Measurements from ENCODE around the gene VSX1.
A peak's percentile ranks its signal among the peaks of the same experiment; 100 is the strongest.

Gene VSX1

DNA sequence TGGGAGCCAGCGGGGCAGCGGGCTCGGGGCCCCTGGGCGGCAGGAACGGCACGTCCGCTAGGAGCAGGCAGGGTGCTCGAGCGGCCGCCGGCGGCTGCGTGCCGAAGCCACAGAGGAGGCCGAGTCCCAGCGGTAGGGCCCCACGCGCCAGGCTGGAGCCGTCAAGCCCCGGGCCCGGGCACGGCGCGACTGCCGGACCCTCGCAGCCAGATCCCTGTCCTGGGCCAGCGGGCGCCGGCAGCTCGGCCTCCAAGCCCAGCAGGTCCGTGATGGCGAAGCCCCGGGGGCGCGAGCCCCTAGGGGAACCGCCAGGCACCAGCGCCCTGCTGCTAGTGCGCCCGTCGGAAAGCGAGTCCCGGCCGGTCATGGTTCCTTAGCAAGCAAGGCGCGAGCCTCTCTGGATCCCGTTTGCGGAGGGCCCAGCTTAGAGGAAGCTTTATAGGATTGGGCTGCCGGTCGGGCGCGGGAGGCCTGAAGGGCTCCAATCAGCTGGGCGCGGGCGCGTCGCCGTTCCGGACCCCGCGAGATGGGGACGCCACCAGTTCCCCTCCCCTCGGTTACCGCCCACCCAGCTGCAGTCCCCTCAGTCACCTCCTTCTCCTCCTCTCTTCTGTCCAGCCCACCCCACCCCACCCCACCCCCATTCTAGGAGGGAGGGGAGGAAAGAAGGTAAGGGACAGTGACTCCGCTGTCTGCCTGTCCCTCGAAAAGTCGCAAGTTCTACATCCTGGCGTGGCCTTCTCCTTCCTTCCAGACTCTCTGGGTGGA is at the start of gene VSX1:
VSX1 (minus strand) TSS at position 412 of the 768 bp plus-strand sequence; CDS start at position 367, 45 bp downstream.
- FAIRE-seq (no peak), DNase-seq (ENCODE audit: extremely low spot score, insufficient read length, low read depth) (no peak)

DNA sequence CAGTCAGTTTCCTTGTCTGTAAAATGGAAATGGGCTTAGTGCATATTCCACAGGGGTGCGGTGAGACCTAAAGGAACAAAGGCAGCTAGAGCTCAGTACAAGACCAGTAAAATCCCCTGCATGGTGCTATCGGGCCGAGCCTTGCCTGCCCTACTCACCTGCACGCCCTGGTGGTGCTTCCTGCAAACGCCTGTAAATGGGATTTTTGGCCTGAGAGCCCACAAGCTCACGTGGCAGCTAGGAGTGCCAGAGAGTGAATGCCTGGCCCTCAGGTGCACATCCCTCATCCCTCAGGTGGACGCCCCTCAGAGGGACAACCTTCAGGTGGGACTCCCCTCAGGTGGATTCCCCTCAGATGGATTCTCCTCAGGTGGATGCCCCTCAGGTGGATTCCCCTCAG is 48.0 kb upstream of the VSX1 start:
- DNase-seq (ENCODE audit: extremely low spot score, insufficient read length, low read depth) (no peak), FAIRE-seq (no peak)

DNA sequence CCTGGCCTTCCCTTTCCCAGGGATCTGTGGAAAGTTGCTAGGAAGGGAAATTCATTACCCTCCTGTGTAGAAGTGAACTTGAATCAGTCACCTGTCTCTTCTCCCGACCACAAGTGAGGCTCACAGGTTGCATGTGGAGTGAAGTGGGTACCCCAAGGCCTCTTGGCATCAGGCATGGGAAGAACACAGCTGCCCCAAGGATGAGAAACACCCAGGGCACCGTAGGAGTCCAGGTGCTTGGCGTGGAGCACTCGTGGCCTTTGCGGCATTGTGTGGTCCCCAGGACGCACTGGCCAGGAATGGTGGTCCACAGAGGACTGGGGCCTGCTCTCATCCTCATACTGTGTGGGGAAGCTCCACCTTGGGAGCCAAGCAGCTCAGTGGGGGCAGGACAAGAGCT is 47.5 kb upstream of the VSX1 start:
- no peak for FAIRE-seq
- no peak for DNase-seq (ENCODE audit: extremely low spot score, insufficient read length, low read depth)

DNA sequence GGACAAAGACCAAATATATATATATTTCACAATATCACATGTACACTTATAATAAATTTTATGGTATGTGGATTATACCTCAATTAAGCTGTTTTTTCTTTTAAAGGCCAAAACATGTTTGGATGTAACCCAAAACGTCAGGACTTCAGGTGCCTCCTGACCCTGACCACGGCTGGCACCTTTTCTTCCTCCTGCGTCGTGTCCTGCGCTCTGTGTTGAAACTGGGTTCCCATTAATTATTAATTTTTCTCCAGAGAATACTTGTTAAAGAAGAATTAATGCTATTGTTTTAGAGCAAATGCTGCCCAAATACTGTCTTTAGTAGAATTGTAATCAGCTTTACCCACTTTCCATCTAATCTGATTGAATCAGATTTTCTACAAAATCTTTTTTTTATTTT is 46.7 kb upstream of the VSX1 start:
- FAIRE-seq (no peak), DNase-seq (ENCODE audit: extremely low spot score, insufficient read length, low read depth) (no peak)

DNA sequence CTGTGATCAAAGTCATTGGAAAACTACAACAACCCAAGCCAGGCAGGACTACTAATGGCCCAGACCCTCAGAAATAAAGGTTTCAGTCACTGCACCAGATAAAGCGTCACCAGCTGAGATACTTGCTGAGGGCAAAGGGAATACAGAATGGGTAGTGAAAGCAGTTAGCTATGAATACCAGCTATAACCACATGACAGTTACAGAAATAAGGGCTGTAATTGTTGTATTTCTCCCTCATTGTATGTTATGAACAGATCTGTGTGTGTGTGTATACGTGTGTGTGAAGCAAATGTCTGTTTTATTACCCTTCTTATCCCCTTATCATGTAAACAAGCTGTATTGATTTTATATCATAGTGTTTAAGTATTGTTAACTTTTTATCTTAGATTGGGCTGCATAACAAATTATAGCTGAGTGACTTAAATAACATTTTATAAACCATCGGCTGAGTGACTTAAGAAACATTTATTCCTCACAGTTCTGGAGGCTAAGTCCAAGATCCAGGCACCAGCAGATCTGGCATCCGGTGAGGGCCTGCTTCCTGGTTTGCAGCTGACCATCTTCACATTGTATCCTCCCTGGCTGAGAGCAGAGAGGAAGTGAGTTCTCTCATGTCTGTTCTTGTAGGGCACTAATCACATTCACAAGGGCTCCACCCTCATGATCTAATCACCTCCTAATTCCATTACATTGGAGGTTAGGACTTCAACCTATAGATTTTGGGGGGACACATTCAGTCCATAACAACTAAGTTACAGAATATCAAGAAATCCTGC is 46.0 kb upstream of the VSX1 start:
- FAIRE-seq = no peak
- no peak for DNase-seq (ENCODE audit: extremely low spot score, insufficient read length, low read depth)

DNA sequence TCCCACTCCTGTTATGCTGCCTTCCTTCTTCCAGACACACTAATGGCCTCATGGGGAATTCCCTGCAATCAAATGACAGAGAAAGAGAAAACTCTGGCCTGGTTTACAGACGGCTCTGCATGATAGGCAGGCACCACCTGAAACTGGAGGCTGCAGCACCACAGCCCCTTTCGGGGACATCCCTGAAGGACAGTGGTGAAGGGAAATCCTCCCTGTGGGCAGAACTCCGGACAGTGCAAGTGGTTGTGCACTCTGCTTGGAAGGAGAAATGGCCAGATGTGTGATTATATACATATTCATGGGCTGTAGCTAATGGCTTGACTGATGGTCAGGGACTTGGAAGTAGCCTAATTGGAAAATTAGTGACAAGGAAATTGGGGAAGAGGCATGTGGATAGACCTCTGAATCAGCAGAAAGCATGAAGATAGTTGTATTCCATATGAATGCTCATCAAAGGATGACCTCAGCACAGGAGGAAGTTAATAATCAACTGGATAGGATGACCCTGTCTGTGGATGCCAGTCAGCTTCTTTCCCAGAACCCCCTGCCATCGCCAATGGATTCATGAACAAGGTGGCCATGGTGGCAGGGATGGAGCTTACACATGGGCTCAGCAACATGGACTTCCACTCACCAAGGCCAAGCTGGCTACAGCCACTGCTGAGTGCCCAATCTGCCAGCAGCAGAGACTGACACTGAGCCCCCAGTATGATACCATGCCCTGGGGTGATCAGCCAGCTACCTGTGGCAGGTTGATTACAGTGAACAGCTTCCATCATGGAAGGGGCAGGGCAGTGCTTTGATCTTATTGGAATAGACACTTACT is 44.5 kb upstream of the VSX1 start:
- FAIRE-seq = no peak
- no peak for DNase-seq (ENCODE audit: extremely low spot score, insufficient read length, low read depth)

DNA sequence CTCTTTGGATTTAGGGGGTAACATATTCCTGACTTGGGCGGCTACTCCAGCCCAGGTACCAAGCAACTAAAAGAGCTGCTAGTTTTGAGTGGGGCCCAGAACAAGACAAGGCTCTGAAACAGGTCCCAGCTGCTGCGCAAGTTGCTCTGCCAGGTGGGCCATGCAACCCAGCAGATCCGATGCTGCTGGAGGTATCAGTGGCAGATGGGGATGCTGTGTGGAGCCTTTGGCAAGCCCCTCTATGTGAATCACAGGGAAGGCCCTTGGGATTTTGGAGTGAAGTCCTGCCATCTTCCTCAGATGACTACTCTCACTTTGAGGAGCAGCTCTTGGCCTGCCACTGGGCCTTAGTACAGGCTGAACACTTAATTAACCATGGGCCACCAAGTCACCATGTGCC is 43.7 kb upstream of the VSX1 start:
- no peak for DNase-seq (ENCODE audit: extremely low spot score, insufficient read length, low read depth)
- no peak for FAIRE-seq

DNA sequence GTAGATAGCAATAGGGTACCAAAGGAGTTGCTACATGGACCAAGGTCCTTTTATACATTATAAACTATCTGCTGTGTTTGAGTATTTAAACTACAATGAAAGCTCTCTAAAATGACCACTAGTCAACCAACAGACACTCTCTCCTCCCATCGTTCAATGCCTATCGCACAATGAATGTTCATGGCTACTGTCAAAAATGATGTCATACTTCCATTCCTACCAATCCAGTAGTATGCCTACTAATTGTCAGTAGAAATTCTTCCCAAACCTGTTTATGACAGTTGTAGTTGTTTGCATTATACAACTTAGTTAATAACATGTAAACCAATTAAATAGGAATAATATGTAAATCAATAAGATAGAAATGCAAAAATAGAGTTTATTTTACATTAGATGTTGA is 39.0 kb upstream of the VSX1 start:
- no peak for FAIRE-seq

DNA sequence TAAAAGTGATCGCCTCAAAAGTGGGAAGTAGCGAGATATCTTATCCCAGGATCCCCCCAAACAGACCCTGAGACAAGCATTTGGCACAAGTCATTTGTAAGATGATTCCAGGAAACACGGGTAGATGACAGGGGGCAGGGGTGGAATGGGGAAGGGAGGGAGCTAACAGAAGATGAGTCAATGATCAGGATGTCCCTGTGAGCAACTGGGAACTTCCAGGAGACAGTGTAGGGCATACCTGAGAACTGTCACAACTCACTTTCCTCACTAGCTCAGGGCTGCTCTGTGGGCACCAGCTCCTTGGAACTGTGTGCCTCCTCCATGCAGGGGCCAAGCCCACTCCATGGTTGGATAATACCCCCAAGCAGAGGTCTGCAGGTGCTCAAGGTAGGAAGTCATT is 38.5 kb upstream of the VSX1 start:
- DNase-seq (ENCODE audit: extremely low spot score, insufficient read length, low read depth) (no peak), FAIRE-seq (no peak)

More for the DNA sequence above, 39.0 kb upstream of the VSX1 start:
- DNase-seq (ENCODE audit: extremely low spot score, insufficient read length, low read depth) = no peak

DNA sequence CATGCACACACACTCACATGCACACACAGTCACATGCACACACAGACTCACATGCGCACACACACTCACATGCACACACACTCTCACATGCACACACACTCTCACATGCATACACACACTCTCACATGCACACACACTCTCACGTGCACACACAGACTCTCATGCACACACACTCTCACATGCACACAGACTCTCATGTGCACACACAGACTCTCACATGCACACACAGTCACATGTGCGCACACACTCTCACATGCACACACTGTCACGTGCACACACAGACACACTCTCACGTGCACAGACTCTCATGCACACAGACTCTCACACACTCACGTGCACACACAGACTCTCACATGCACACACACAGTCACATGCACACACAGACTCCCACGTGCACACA is 36.6 kb upstream of the VSX1 start:
- FAIRE-seq (no peak), DNase-seq (ENCODE audit: extremely low spot score, insufficient read length, low read depth) (no peak)

DNA sequence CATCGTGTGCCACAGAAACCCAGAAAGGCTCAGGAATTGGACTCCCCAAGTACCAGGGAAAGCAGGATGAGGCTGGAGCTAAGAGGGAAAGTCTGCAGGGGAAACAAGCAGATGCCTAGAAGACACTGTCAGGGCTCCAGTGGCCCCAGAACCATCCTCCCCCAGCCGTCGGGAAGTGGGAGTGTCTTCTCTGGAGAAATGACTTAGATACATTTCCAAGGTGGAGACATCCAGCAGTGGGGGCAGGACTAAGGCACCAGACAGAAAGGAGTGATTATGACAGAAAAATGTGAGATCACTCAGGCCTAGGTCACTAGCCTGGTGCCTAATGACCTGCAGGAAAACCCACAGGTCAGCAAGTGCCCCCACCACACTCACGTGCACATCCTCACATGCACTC is 36.0 kb upstream of the VSX1 start:
- no peak for FAIRE-seq
- no peak for DNase-seq (ENCODE audit: extremely low spot score, insufficient read length, low read depth)

DNA sequence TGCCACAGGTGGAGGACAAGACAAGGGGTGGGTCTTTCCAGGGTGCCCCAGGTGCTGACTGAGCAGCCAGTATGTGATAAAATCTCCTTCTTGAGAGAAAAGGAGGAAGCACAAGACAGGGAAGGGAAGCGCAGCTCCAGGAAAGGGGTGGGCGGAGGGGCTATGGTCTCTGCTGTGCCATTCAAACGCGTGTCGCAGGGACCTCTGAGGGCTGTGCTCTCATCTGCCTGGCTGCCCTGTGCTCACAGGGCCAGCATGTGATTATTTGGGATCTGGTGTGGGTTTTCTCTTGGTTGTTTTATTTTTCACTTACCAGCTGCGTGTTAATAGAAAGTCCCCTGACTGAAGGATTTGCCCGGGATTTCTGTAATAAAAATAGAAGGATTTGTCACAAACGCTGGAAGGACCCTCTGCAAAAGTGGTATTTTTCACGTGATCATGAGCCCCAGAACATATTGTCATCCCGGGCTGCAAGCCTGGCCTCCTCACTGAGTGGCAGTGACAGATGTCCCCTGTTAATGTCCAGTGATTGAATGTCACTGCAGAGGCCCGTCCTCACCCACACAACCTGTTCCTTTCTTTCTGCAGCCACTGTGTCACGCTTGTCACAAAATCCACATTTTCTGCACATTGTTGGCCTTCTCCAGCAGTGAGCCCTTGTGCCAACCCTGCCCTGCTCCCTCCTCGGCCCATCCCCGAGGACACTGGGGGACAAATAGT is 35.0 kb upstream of the VSX1 start:
- DNase-seq (ENCODE audit: extremely low spot score, insufficient read length, low read depth) (no peak), FAIRE-seq (no peak)

DNA sequence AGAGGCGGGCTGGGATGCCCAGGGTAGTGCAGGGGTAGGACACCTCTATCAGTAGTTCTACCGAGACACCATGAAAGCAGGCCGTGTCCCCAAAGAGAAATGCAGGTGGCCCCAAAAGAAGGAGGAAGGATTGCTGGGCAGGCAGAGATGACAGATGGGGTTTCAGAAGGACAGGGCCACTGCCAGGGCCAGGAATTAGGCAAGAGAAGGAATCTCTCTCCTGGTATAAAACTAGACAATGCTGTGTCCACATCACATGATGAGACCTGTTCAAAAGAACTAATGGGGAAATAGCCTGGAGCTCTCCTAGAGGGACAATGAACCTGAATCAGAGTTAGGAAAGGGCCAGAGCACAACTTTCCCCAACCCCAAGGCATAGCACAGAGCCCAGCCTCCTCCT is 21.6 kb upstream of the VSX1 start:
- no peak for FAIRE-seq
- no peak for DNase-seq (ENCODE audit: extremely low spot score, insufficient read length, low read depth)

DNA sequence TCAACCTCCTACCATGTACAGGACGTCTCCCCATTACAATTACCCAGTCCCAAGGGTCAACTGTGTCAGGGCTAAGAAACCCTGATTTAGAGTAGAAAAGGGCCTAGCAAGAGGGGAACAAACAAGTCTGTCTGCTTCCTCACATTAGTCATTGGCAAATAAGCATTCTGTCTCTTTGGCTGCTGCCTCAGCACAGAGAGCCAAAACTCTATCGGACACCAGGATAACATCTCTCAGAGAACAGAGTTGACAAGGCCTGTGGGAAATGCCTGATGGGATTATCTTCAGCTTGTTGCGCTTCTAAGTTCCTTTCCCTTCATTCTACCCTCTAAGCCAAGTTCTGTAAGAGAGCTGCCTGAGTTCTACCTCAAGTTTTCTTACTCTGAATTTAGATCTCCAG is 19.0 kb upstream of the VSX1 start:
- DNase-seq (ENCODE audit: extremely low spot score, insufficient read length, low read depth) (no peak), FAIRE-seq (no peak)

DNA sequence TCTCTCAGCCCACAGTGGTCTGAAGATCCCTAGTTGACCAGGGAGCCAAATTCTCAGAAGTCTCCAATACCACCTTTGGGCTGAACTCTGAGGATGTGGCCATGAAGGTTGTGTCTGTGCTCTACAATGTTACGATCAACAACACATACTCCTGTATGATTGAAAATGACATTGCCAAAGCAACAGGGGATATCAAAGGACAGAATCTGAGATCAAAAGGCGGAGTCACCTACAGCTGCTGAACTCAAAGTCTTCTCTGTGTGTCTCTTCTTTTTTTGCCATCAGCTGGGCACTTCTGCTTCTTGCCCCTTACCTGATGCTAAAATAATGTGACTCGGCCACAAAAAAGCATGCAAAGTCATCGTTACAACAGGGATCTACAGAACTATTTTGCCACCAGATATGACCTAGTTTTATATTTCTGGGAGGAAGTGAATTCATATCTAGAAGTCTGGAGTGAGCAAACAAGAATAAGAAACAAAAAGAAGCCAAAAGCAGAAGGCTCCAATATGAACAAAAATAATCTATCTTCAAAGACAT is 17.7 kb upstream of the VSX1 start:
- FAIRE-seq (no peak), DNase-seq (ENCODE audit: extremely low spot score, insufficient read length, low read depth) (no peak)

DNA sequence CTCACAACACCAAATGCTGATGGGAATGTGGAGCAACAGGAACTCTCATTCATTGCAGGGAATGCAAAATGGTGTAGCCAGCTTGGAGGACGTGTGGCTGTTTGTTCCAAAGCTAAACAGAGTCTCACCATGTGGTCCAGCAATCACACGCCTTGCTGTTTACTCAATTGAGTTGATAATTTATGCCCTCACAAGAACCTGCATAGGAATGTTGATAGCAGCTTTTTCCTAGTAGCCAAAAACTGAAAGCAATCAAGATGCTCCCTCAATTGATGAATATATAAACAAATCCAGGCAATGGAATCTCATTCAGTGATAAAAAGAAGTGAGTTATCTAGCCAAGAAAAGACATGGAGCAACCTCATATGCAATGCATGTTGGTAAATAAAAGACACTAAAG is 15.6 kb upstream of the VSX1 start:
- FAIRE-seq (no peak), DNase-seq (ENCODE audit: extremely low spot score, insufficient read length, low read depth) (no peak)

DNA sequence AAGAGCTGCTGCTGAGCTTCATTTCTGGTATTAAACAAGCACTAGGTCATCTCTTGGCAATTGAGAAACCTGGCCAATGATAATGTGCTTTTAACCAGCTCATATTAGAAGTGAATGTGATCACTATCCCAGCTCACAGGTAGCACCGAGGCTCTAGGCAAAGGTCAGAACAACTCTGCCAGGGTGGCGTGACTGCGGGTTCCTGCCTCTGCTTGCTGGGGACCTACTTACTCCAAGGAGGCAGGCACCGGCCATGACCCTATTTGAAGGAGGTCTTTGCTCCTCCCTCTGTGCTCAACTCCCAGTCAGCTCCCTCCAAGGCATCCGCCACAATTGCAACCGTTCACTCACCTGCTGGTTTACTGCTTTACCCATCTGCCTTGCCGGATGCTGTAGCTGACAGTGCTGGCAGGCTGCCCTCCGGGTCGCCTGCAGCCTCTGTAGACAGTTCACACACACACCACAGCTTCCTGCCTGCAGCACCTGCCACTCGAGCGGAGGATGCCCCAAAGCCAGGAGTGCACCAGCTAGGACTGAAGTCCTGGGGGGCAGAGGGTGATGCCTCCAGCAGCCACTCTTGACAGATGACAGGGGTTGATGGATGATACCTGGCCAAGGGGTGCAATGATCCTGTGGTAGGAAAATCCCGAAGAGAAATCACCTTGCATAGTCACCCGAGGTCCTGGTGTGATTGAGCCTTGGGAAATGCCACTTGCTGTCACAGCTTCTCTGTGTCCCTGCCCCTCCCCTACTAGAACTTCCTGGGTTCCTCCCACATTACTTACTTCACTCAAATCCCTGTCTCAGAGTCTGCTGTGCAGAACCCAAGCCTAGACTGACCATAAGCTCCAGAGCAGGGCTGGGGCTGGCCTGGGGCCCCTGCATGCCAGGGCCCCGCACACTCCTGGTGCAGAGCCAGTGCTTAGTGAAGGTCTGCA is 8.8 kb upstream of the VSX1 start:
- DNase-seq (ENCODE audit: extremely low spot score, insufficient read length, low read depth) (peak; percentile 32), FAIRE-seq (peak; percentile 62)

DNA sequence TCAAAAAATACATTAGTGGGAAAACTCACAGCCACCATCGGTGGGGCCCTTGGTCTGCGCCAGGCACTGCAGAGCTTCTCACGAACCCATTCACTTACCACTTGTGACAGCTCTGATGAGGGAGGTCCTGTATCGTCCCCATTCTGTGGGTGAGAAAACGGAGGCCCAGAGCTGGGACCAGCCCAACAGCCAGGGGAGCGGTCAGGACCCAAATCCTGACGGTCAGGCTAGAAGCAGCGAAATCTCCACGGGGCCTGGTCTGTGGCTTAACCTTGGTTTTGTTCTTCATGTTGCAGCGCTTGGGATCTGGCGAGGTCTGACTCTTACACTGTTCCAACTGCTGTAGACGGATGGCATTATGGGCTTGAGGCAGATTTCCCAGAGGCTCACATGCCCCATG is 7.7 kb upstream of the VSX1 start:
- DNase-seq (ENCODE audit: extremely low spot score, insufficient read length, low read depth) (no peak), FAIRE-seq (no peak)

DNA sequence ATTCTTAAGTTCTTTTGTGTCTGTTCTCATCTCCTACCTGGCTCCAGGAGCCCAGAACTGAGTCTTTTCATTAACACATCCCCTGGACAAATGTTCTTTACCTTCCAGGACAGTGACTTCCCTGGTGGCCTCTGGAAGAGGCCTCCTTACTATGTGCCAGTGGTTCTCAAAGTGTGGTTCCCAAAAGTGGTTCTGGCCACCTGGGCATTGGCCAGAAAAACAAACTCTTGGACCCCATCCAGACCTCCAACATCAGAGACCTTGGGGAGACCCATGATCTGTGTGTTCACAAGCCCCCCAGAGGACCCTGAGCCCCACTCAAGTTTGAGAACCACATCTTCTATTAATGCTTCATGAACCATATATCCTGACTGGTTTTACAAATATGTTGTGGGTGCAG is 7.2 kb upstream of the VSX1 start:
- no peak for DNase-seq (ENCODE audit: extremely low spot score, insufficient read length, low read depth)
- FAIRE-seq = no peak
